Heart right ventricle (tissue), 16 donors: ENCODE results near the gene GRK1. TPM values are rescaled to one million over a fixed set of nuclear protein-coding genes. Genes with fewer than 3 reads are reported as not detected.

Experiments
- ATAC-seq, 8 donors: fragments of 200-7000 bp; cut with Tn5 transposase; one replicate each; pipeline ENCODE4 v1.9.1; 2020; ENCODE audit warnings: mild to moderate bottlenecking in 8 of 8, moderate library complexity in 8 of 8, moderate number of reproducible peaks in 1 of 8
- DNase-seq, 2 donors: peaks; one replicate each; pipeline ENCODE4 v3.0.0-alpha.2; 2020
- H3K27ac ChIP-seq, 10 donors: fragments of 200-600 bp; sonication (generic) in 2 of 10; one replicate each; pipeline versions ENCODE4 v1.5.0 to v1.8.0; 2020 to 2022; ENCODE audit warnings: mild to moderate bottlenecking in 3 of 10
- H3K27me3 ChIP-seq, 7 donors: fragments of 200-600 bp; one replicate each; pipeline ENCODE4 v1.8.0; 2021 to 2022; ENCODE audit warnings: mild to moderate bottlenecking in 2 of 7
- H3K36me3 ChIP-seq, 9 donors: fragments of 200-600 bp; sonication (generic) in 1 of 9; one replicate each; pipeline versions ENCODE4 v1.5.0 to v1.8.0; 2020 to 2022; ENCODE audit warnings: mild to moderate bottlenecking in 2 of 9
- H3K4me1 ChIP-seq, 9 donors: fragments of 200-600 bp; sonication (generic) in 1 of 9; one replicate each; pipeline versions ENCODE4 v1.5.0 to v1.8.0; 2020 to 2022; ENCODE audit warnings: mild to moderate bottlenecking in 4 of 9
- H3K4me3 ChIP-seq, 10 donors: fragments of 200-600 bp; sonication (generic) in 2 of 10; one replicate each; pipeline versions ENCODE4 v1.5.0 to v1.8.0; 2020 to 2022; ENCODE audit warnings: mild to moderate bottlenecking in 7 of 10, moderate library complexity in 2 of 10
- H3K9me3 ChIP-seq, 11 donors: fragments of 200-600 bp in 10 of 11; sonication (generic) in 2 of 11; one replicate each; pipeline versions ENCODE4 v1.5.0 to v1.8.0; 2013 to 2022; ENCODE audit warnings: mild to moderate bottlenecking in 2 of 11, control low read depth in 1 of 11, moderate library complexity in 1 of 11
- WGBS, 2 donors: extraction: QIAGEN DNeasy Blood & Tissue Kit; methylation state at CpG; one replicate each; pipeline ENCODE4 v1.1.7; 2013; ENCODE audit warnings: inconsistent platforms in 1 of 2; 5-methylcytosine and 5-hydroxymethylcytosine counted together
- intact Hi-C, 10 donors: fragments of 100-400 bp; cut with DNase I; formaldehyde crosslinking; loops; one replicate each; pipeline versions ENCODE4 v1.11.1 to v1.14.2; 2022
- polyA plus RNA-seq, 2 donors: library from polyadenylated mRNA; stranded (reverse); fragments of 200-250 nt; gene quantifications; one replicate each; pipeline ENCODE4 v1.2.3, GENCODE V29; 2013
- total RNA-seq, 10 donors: library from RNA; stranded (reverse); fragmentation: NEBNext Ultra II Directional in 3 of 10; extraction: Animal tissue kit (Norgen Biotek cat#: 25700) in 3 of 10; gene quantifications; one replicate each; pipeline versions ENCODE4 v1.2.1 to v1.2.4, GENCODE V29; 2021 to 2023
- TF ChIP-seq, protein P1 (sequence below), 9 donors: fragments of 200-600 bp; sonication (generic) in 2 of 9; IDR thresholded peaks; one replicate each; pipeline versions ENCODE4 v1.5.0 to v1.8.0; 2021 to 2022; ENCODE audit warnings: antibody characterized with exemption in 9 of 9, mild to moderate bottlenecking in 5 of 9, moderate library complexity in 1 of 9
- donor health status: Arrhythmogenic right ventricular cardiomyopathy.
- donor health status: ischemic (EF 13 %, LVEDD 7.1; RV severe dilation, severe dysfunction).
- donor health status: healthy with polysubstance abuse.
- donor health status: DM: no; HTN: yes; CAD: no.
- donor health status: DM: no; HTN: no; CAD: no.
- donor health status: ischemic (EF 25% LVEDD 6.9; RV normal size, moderate dysfunction).
- donor health status: ischemic (EF 25% LVEDD 5.7; RV mildly dilated, moderate dysfunction).
- donor health status: healthy.
- donor health status: DM: yes; HTN: yes; CAD: no.
- donor health status: Ischemic cardiomyopathy.
- donor health status: ischemic (EF 35%, LVEDD 5.7; RV mildly dilated, moderate dysfunction).
- donor health status: nonischemic (EF 11% LVEDD 7.7; RV severe dilation, severe dysfunction).
- donor health status: DM: yes; HTN: yes; CAD: no.
- donor health status: PGD.
- donor health status: ischemic (EF 29% LVEDD 5.4; RV normal size, mild dysfunction).
- donor health status: nonischemic (EF 23%, LVEDD 6.1; RV moderate dilation, normal function).

Gene GRK1
- total and polyA plus RNA-seq, 12 donors: 0.01 to 0.79 (median 0.18) TPM; not detected in 4

GRCh38 chr13:113732176-113732960, 65.3 kb downstream of the GRK1 start:
- ATAC-seq (no peak), DNase-seq (no peak)
- H3K4me3 ChIP-seq: no peak overlapping the region
- 82 to 83% methylated on average over 28 to 29 of the region's 29 CpGs for WGBS, 2 donors
- no peaks in the 10 kb centered on the region for H3K36me3 ChIP-seq
- no peaks in the 10 kb centered on the region for H3K9me3 ChIP-seq
- H3K4me1 ChIP-seq: peaks cover 0 to 7% (median 0%) of the 10 kb centered on the region in 9 donors
- TF ChIP-seq, protein P1, sequence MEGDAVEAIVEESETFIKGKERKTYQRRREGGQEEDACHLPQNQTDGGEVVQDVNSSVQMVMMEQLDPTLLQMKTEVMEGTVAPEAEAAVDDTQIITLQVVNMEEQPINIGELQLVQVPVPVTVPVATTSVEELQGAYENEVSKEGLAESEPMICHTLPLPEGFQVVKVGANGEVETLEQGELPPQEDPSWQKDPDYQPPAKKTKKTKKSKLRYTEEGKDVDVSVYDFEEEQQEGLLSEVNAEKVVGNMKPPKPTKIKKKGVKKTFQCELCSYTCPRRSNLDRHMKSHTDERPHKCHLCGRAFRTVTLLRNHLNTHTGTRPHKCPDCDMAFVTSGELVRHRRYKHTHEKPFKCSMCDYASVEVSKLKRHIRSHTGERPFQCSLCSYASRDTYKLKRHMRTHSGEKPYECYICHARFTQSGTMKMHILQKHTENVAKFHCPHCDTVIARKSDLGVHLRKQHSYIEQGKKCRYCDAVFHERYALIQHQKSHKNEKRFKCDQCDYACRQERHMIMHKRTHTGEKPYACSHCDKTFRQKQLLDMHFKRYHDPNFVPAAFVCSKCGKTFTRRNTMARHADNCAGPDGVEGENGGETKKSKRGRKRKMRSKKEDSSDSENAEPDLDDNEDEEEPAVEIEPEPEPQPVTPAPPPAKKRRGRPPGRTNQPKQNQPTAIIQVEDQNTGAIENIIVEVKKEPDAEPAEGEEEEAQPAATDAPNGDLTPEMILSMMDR (IDR thresholded peaks at IDR 0.05): no peak
- intact Hi-C loops: no loop called here
- peaks cover 0 to 10% (median 0%) of the 10 kb centered on the region in 7 donors for H3K27me3 ChIP-seq
- no peak overlapping the region for H3K27ac ChIP-seq

- TF ChIP-seq, protein P1 (IDR thresholded peaks at IDR 0.05): no peak
- no peak overlapping the region for H3K27ac ChIP-seq
- no peaks in the 10 kb centered on the region for H3K9me3 ChIP-seq
- intact Hi-C loops: no loop called here
- ATAC-seq: no peak
- H3K4me3 ChIP-seq: no peak overlapping the region
- peaks cover 0 to 15% (median 0%) of the 10 kb centered on the region in 7 donors for H3K27me3 ChIP-seq
- peaks cover 0 to 7% (median 0%) of the 10 kb centered on the region in 9 donors for H3K4me1 ChIP-seq
- no peak for DNase-seq
- no peaks in the 10 kb centered on the region for H3K36me3 ChIP-seq
- WGBS, 2 donors: 86 to 91% methylated on average over 55 of the region's 55 CpGs
Observed at GRCh38 chr13:113732961-113733950, 66.2 kb downstream of the GRK1 start.

GRCh38 chr13:113734099-113734825, 67.2 kb downstream of the GRK1 start:
- Histone ChIP-seq H3K27ac (no peak overlapping the region), H3K4me1 (peaks cover 0 to 5% (median 0%) of the 10 kb centered on the region in 9 donors), H3K36me3 (no peaks in the 10 kb centered on the region), H3K9me3 (no peaks in the 10 kb centered on the region), H3K4me3 (no peak overlapping the region), H3K27me3 (peaks cover 0 to 20% (median 0%) of the 10 kb centered on the region in 7 donors)
- 85 to 86% methylated on average over 26 of the region's 26 CpGs for WGBS, 2 donors
- ATAC-seq: no peak
- TF ChIP-seq, protein P1 (IDR thresholded peaks at IDR 0.05): no peak
- DNase-seq: no peak
- intact Hi-C loops: no loop called here

- no peaks in the 10 kb centered on the region for H3K36me3 ChIP-seq
- ATAC-seq (peak in 1 of 8 donors; percentile 45), DNase-seq (no peak)
- intact Hi-C loops: no loop called here
- 70 to 71% methylated on average over 8 of the region's 8 CpGs for WGBS, 2 donors
- H3K27ac ChIP-seq: no peak overlapping the region
- no peaks in the 10 kb centered on the region for H3K4me1 ChIP-seq
- H3K4me3 ChIP-seq: no peak overlapping the region
- H3K9me3 ChIP-seq: no peaks in the 10 kb centered on the region
- H3K27me3 ChIP-seq: peaks cover 0 to 20% (median 3%) of the 10 kb centered on the region in 7 donors
- TF ChIP-seq, protein P1 (IDR thresholded peaks at IDR 0.05): no peak
Observed at GRCh38 chr13:113734826-113735125, 67.8 kb downstream of the GRK1 start.
